GM12864 (cell line): ENCODE measurements around the gene MRPL27.

ENCODE experiments used
- DNase-seq: peaks from one replicate; pipeline ENCODE4 v3.0.0-alpha.2; 2011; ENCODE audit warnings: low read depth
- H3K4me3 ChIP-seq: 2 replicates; pipeline ENCODE4 v1.5.1; 2011; ENCODE audit warnings: mild to moderate bottlenecking, low read depth, low read length, control low read depth
- TF ChIP-seq, protein P1 (sequence below): IDR thresholded peaks from 2 replicates; pipeline ENCODE4 v1.5.1; 2011; ENCODE audit warnings: low read depth, mild to moderate bottlenecking, moderate library complexity, low read length, control low read depth, inconsistent platforms; ENCODE audit errors: missing control alignments

Gene MRPL27

DNA sequence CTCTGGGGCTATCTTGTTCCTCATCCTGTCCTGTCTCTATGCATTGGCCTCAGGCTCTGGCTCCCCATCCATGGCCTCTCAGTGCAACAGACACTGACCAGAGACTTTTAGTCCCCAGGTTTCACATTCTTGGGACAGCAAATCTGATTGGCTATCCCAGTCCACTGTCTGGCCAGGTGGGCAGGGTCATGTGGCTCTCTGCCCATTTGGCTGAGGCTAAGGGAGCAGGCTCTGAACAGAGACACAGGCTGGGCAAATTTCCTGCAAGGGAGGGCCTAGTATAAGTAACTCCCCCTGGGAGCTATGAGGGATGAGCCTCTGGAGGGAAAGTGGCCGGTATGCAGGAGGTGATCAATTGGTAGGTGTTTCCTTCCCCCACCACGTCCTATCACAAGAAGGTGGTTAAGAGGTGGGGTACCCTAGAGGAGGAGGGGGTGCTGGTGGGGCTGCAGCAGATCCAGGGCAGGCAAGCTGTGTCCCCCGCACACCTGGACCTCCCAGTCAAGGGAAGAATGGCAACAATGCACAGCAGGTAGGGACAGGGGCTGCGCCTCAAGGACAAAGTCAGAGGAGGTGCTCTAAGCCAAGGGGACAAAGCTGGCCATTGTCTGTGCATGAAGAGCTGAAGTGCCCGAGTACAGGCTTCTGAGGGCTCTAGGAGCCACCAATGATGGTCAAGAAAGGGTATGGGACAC lies 13.8 kb downstream of the MRPL27 start:
- TF ChIP-seq, protein P1, sequence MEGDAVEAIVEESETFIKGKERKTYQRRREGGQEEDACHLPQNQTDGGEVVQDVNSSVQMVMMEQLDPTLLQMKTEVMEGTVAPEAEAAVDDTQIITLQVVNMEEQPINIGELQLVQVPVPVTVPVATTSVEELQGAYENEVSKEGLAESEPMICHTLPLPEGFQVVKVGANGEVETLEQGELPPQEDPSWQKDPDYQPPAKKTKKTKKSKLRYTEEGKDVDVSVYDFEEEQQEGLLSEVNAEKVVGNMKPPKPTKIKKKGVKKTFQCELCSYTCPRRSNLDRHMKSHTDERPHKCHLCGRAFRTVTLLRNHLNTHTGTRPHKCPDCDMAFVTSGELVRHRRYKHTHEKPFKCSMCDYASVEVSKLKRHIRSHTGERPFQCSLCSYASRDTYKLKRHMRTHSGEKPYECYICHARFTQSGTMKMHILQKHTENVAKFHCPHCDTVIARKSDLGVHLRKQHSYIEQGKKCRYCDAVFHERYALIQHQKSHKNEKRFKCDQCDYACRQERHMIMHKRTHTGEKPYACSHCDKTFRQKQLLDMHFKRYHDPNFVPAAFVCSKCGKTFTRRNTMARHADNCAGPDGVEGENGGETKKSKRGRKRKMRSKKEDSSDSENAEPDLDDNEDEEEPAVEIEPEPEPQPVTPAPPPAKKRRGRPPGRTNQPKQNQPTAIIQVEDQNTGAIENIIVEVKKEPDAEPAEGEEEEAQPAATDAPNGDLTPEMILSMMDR = no peak
- H3K4me3 ChIP-seq = no peak overlapping the region
- no peak for DNase-seq

DNA sequence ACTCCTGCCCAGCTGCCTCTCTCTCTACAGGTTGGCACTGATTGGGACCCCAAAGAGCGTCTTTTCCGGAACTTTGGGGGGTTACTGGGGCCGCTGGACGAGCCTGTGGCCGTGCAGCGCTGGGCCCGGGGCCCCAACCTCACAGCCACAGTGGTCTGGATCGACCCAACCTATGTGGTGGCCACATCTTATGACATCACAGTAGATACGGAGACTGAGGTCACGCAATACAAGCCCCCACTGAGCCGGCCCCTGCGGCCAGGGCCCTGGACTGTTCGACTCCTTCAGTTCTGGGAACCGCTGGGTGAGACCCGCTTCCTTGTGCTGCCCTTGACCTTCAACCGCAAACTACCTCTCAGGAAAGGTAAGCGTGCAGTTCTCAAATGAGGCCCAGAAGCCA lies 14.8 kb downstream of the MRPL27 start:
- no peak for DNase-seq
- no peak overlapping the region for H3K4me3 ChIP-seq
- TF ChIP-seq, protein P1 = no peak

DNA sequence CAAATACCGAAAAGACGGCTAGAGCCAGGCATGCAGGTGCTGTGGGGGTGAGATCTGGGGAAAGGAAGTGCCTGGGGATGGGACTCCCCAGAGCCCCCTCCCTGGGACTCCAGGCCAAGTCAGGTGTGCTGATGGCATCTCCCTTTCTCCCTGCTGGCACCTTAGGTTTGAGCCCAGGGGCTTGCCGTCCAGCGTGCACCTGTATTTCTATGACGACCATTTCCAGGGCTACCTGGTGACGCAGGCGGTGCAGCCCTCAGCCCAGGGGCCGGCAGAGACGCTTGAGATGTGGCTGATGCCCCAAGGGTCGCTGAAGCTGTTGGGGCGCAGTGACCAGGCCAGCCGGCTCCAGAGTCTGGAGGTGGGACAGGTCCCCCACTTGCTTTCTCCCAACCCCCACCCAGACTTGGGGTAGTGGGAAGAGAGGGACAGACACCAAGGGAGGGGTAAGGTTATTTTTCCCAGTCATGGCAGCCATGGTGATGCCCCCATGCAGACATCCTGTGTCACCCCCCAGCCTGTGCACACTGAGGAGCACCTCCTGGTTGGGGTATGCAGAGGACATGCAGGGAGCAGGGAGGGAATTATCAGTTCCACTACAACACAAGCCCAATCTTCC lies 16.0 kb downstream of the MRPL27 start:
- H3K4me3 ChIP-seq = no peak overlapping the region
- TF ChIP-seq, protein P1 = no peak
- DNase-seq = no peak

DNA sequence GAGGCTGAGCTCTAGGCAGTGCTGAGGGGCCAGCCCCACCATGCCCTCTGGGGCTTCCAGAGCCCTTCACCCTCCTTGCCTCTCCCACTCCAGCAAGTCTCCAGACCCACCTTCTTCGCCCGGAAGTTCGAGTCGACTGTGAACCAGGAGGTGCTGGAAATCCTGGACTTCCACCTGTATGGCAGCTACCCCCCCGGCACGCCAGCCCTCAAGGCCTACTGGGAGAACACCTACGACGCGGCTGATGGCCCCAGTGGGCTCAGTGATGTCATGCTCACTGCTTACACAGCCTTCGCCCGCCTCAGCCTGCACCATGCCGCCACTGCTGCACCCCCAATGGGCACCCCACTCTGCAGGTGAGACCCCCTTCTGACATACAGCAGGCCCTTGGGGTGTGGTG lies 16.6 kb downstream of the MRPL27 start:
- TF ChIP-seq, protein P1 = no peak
- DNase-seq = no peak

DNA sequence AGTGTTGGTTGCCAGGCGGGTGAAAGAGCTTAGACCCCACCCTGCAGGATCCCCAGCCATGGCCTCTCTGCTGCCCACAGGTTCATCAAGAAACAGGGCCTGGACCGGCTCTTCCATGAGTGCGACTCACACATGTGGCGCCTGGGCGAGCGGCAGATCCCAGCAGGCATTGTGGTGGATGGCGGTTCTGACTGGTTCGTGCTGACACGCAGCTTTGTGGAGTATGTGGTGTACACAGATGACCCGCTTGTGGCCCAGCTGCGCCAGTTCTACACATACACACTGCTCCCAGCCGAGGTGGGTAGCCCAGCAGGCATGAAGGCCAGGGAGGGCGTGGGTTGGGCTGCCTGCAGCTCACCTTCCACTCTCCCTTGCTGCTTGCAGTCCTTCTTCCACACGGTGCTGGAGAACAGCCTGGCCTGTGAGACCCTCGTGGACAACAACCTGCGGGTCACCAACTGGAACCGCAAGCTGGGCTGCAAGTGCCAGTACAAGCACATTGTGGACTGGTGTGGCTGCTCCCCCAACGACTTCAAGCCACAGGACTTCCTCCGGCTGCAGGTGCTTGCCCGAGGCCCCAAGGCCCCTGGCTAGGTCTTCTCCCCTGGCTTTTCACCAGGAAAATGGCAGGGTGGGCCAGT lies 17.2 kb downstream of the MRPL27 start:
- DNase-seq = no peak
- TF ChIP-seq, protein P1 = no peak

More for the DNA sequence above, 16.6 kb downstream of the MRPL27 start:
- H3K4me3 ChIP-seq = no peak overlapping the region

DNA sequence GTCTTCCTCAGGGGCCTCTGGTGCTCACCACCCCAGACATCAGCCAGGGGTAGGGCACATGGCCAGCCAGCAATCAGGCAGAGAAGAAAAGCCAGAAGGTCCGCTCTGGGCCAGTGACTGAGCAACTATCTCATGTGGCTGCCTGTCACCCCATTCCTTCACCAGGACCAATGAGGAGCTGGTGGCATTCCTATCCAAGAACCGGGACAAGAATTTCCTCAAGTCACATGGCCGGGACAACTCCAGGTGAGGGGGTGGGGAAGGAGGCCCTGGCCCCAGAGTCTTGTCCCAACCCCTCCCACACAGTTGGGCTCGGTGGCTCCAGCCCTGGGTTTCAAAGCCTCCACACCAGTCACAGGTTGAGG lies 17.7 kb downstream of the MRPL27 start:
- no peak for DNase-seq
- TF ChIP-seq, protein P1 = no peak
- no peak overlapping the region for H3K4me3 ChIP-seq

More for the DNA sequence above, 17.2 kb downstream of the MRPL27 start:
- no peak overlapping the region for H3K4me3 ChIP-seq
